Activated T-helper 9 cell treated with anti-CD3 and anti-CD28 coated beads, Interleukin-2, amount 50 U/mL, for 16 hours (primary cell): ENCODE measurements around the gene MUC20.
"Not testable (repeated sequence)": the region's sequence is repeated elsewhere in the genome, so short reads cannot be mapped to it uniquely, and the experiment has no call there.

Source experiments
- DNase-seq: peaks from one replicate; pipeline ENCODE4 v3.0.0-alpha.2; 2020; ENCODE audit warnings: low read depth

The MUC20 gene

DNA sequence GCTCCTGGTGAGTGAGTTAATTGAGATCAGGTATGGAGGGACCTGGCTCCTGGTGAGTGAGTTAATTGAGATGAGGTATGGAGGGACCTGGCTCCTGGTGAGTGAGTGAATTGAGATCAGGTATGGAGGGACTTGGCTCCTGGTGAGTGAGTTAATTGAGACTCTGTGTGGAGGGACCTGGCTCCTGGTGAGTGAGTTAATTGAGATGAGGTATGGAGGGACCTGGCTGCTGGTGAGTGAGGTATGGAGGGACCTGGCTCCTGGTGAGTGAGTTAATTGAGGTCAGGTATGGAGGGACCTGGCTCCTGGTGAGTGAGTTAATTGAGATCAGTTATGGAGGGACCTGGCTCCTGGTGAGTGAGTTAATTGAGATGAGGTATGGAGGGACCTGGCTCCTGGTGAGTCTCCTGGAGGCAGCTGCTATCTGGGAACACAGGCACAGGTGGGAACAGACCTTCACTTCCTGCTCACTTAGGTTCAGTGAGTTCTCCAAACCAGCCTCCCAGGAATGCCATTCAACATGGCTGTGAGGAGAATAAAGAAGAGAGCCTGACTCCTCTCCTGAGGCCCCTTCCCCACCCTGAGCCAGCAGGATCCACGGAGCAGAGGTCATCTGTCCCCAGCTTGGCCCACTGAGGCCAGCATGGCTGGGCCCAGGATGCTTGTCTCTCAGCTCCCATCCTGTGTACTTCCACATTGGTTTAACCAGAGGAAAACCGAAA lies 9.5 kb upstream of the MUC20 start:
- not testable (repeated sequence) for DNase-seq

DNA sequence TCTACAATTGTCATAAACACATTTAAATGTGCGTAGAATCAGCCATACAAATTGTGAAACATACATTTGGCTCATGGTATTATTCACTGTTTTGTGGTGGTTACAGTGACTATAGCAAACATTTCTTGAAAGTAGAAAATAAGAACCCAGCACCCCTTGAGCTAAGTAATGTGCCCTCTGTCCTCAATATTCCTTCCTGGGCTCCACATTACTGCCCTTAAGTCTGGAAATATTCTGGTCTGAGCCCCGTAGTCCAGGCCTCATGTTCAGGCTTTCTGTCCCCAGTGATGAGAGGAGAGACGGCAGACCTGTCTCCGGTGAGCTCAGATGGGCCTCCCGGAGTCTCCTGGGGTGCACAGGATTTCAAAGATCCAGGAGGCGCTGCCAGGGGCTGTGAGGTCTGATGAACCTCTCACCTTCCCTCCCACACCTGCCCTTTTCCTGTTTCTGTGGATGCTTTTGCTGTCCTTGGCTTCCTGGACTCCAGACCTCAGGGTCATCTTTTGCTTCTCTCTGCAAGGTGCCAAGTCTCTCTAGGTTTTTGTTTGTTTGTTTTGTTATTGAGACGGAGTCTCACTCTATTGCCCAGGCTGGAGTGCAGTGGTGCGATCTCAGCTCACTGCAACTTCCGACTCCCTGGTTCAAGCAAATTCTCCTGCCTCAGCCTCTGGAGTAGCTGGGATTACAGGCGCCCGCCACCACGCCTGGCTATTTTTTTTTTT lies 8.8 kb upstream of the MUC20 start:
- DNase-seq = no peak

- not testable (repeated sequence) for DNase-seq
Measured at GRCh38 chr3:195712535-195712910, 8.3 kb upstream of the MUC20 start.

GRCh38 chr3:195713150-195713549 lies 7.6 kb upstream of the MUC20 start:
- not testable (repeated sequence) for DNase-seq

DNA sequence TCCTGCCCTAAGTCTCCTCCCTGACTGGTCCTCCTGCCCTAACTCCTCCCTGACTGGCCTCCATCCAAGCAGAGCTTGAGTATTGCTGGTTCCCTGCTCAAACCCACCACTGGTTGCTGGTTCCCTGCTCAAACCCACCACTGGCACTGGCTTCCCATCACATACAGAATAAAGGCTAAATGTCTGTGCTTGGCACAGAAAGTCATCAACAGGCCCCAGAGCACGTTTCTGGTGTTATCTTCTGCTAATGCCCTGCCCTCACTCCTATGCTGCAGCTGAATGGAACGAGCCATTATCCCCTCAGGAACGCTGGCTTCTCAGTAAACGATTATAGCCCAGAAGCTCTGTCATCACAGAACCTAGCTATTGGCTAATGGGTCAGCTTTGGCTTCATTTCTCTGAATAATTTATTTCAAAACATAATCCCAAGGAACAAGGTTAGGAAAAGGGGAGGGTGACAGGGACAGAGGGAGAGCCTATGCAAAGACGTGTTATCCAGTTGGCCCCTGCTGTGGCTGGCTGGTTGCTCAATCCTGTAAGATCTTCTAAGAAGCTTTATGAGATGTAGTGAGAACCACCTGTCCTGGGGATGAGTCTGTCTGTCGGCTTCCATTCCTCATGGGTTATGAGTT lies 6.3 kb upstream of the MUC20 start:
- DNase-seq = no peak

DNA sequence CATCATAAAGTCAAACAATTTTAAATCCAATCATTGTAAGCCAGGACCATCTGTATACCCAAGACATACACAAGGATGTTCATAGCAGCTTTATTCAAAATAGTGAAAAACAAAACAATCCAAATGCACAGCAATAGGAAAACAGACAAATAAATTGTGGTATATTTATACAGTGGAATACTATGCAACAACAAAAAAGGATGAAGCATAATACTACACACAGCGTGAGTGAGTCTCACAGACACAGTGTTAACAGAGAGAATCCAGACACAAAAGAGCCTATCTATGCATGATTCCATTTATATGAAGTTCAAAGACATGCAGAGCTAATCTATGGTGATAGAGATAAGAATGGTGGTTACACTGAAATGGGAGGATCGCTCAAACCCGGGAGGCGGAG lies 5.6 kb upstream of the MUC20 start:
- no peak for DNase-seq

GRCh38 chr3:195715583-195716266 lies 5.1 kb upstream of the MUC20 start:
- no peak for DNase-seq

GRCh38 chr3:195717416-195717815 lies 3.4 kb upstream of the MUC20 start:
- no peak for DNase-seq

GRCh38 chr3:195717852-195718476 lies 2.8 kb upstream of the MUC20 start:
- no peak for DNase-seq

DNA sequence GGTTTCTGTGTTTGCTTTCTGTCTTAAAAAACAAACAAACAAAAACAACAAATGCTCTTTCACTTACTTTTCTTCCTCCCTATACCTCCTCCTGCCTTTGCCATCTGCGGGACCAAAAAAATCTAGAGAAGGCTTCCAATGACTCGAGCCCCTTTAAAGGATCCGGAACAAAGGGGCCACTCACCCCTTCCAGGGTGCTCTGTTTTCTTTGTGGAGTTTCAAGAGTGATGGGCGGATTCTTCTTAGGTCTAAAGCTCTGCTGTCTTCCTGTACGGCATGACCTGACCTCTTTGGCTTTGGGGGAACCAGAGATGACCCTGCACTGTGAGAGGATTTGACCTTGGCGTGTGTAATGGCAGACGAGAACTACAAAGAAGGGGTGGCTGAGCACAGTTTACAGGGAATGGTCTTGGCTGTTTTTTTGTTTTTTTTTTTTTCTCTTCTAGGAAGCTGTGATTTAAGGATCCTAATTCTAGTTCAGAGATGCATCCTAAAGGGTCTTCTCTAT lies 2.2 kb upstream of the MUC20 start:
- no peak for DNase-seq

- DNase-seq = not testable (repeated sequence)
Measured at GRCh38 chr3:195719514-195720254, 1.1 kb upstream of the MUC20 start.

DNA sequence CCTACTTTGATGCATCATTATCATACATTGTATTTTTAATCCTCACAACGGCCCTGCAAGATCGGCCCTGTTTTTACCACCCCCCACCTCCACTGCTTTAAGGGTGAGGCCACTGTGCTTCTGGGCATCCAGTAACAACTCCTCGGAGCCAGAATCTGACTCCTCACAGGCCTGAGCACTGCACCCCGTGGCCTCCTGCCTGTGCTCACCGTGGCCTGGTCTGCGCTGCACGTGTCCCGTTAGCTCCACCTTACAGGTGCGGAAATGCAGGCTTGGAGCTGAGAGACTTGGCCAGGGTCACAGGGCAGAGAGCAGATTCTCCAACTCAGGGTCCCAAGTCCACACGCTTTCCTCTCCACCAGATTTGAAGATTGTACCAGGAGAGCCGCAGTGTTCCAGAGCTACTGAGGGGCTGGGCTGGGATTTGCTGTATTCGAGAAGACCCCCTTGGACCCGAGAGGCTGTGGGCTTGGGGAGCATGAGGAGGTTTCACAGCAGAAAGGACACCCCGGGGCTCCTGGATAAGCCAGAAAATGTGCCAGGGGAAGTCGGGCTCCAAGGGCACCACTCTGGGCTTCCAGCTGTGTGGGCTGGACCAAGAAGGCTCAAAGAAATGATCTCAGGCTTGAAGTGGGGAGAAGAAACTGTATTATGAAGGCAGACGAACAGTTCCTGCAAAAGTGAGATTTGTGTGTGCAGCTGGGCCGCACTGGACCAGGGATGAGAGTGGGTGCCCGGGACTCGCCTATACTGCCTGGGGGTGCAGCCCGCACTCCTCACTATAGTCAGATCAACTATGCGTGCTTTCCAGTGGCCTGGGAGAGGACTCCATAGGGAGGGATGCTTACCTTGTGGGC lies 1.6 kb downstream of the MUC20 start:
- DNase-seq = not testable (repeated sequence)

- DNase-seq = not testable (repeated sequence)
Measured at GRCh38 chr3:195722996-195723345, 2.2 kb downstream of the MUC20 start.

- DNase-seq = not testable (repeated sequence)
Measured at GRCh38 chr3:195724363-195724762, 3.6 kb downstream of the MUC20 start.

DNA sequence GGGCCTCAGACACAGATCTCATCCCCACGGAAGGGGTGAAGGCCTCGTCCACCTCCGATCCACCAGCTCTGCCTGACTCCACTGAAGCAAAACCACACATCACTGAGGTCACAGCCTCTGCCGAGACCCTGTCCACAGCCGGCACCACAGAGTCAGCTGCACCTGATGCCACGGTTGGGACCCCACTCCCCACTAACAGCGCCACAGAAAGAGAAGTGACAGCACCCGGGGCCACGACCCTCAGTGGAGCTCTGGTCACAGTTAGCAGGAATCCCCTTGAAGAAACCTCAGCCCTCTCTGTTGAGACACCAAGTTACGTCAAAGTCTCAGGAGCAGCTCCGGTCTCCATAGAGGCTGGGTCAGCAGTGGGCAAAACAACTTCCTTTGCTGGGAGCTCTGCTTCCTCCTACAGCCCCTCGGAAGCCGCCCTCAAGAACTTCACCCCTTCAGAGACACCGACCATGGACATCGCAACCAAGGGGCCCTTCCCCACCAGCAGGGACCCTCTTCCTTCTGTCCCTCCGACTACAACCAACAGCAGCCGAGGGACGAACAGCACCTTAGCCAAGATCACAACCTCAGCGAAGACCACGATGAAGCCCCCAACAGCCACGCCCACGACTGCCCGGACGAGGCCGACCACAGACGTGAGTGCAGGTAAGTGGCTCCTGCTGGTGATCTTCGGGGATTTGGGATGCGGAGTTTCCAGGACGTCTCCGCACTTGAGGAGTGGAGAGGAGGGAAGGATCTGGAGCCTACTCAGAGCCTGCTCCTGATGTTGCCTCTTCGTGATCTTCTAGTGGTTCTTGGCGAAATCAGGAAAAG lies 5.3 kb downstream of the MUC20 start:
- DNase-seq = not testable (repeated sequence)

DNA sequence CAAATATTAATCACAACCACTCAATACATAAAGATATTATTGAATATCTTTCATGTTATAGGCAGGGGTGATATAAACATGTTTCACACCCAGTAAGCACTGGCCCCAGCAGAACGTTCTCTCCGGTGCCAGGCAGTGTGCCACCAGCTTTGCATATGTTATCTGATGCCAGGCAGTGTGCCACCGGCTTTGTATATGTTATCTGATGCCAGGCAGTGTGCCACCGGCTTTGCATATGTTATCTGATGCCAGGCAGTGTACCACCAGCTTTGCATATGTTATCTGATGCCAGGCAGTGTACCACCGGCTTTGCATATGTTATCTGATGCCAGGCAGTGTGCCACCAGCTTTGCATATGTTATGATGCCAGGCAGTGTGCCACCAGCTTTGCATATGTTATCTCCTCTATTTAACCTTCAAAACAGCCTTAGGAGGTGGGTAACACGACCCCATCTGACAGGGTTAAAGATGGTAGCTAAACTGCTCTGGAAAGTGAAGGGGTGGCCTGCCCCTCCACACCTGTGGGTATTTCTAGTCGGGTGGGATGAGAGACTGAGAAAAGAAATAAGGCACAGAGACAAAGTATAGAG lies 6.9 kb downstream of the MUC20 start:
- no peak for DNase-seq

GRCh38 chr3:195728789-195729188 lies 8.0 kb downstream of the MUC20 start:
- not testable (repeated sequence) for DNase-seq

DNA sequence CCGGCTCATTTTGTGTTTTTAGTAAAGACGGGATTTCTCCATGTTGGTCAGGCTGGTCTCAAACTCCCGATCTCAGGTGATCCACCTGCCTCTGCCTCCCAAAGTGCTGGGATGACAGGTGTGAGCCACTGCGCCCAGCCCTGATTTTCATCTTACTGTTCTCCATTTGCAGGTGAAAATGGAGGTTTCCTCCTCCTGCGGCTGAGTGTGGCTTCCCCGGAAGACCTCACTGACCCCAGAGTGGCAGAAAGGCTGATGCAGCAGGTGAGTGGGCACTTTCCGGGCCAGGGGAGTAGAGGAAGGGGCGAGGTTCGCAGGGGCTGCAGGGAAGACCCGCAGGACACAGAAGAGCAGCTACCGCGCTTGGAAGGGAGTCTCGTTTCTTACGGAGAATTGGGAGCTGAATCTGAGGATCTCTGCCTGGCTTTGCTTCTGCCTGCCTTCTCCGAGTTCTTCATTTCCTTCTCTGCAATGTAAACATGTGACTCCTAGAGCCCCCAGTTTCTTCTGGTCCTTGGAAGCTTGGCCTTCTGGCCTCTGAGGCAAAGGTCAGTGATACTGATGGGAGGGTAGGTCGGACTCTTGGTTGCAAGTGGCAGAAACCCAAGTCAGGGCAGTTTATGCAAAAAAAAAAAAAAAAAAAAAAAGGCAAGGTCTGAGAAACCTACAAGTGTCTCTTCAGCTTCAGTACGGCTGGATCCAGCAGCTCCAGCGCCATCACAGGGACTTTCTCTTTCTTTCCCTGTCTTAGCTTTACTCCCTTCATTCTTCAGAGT lies 8.9 kb downstream of the MUC20 start:
- DNase-seq = no peak
